ENCODE data around the gene WDHD1. TPM values are rescaled to one million over a fixed set of nuclear protein-coding genes. Genes with fewer than 3 reads are reported as not detected.
"Not testable (repeated sequence)": the region's sequence is repeated elsewhere in the genome, so short reads cannot be mapped to it uniquely, and the experiment has no call there.

The WDHD1 gene
- total RNA-seq, 2 donors from 2014 or later, result 43.7 to 50.7 TPM

- Mint-ChIP-seq H3K36me3 (ENCODE audit: insufficient read depth in 2 of 2) (no peaks in the 10 kb centered on the region), H3K4me3 (no peak overlapping the region), H3K9me3 (no peaks in the 10 kb centered on the region), H3K4me1 (ENCODE audit: low read depth) (no peaks in the 10 kb centered on the region), H3K27ac (peak overlapping the region; percentile 15), H3K27me3 (ENCODE audit: low read depth) (peaks cover 5% of the 10 kb centered on the region)
- DNase-seq, result no peak
- no peak for ATAC-seq (replicated peaks in 1 of 2)
Measured at GRCh38 chr14:54931598-54932340, 95.1 kb downstream of the WDHD1 start.

- no peaks in the 10 kb centered on the region for H3K4me1 Mint-ChIP-seq (ENCODE audit: low read depth)
- peaks cover 5% of the 10 kb centered on the region for H3K27me3 Mint-ChIP-seq (ENCODE audit: low read depth)
- H3K36me3 Mint-ChIP-seq (ENCODE audit: insufficient read depth in 2 of 2), result no peaks in the 10 kb centered on the region
- peak overlapping the region; percentile 22 for H3K27ac Mint-ChIP-seq
- DNase-seq (no peak), ATAC-seq (replicated peaks in 1 of 2) (no peak)
- H3K4me3 Mint-ChIP-seq, result no peak overlapping the region
- no peaks in the 10 kb centered on the region for H3K9me3 Mint-ChIP-seq
Measured at GRCh38 chr14:54931101-54931500, 95.8 kb downstream of the WDHD1 start.

GRCh38 chr14:54929556-54929955 is 97.3 kb downstream of the WDHD1 start:
- ATAC-seq (replicated peaks in 1 of 2), result no peak
- peaks cover 5% of the 10 kb centered on the region for H3K27me3 Mint-ChIP-seq (ENCODE audit: low read depth)
- H3K4me1 Mint-ChIP-seq (ENCODE audit: low read depth), result no peaks in the 10 kb centered on the region
- no peak overlapping the region for H3K4me3 Mint-ChIP-seq
- H3K27ac Mint-ChIP-seq, result no peak overlapping the region
- H3K36me3 Mint-ChIP-seq (ENCODE audit: insufficient read depth in 2 of 2), result no peaks in the 10 kb centered on the region
- no peaks in the 10 kb centered on the region for H3K9me3 Mint-ChIP-seq
- DNase-seq, result no peak

GRCh38 chr14:54928216-54928615 is 98.7 kb downstream of the WDHD1 start:
- Mint-ChIP-seq H3K27me3 (ENCODE audit: low read depth) (peaks cover 5% of the 10 kb centered on the region), H3K36me3 (ENCODE audit: insufficient read depth in 2 of 2) (no peaks in the 10 kb centered on the region), H3K27ac (no peak overlapping the region), H3K9me3 (no peaks in the 10 kb centered on the region), H3K4me3 (no peak overlapping the region), H3K4me1 (ENCODE audit: low read depth) (no peaks in the 10 kb centered on the region)
- no peak for ATAC-seq (replicated peaks in 1 of 2)
- no peak for DNase-seq

GRCh38 chr14:54927551-54927950 is 99.3 kb downstream of the WDHD1 start:
- Mint-ChIP-seq H3K36me3 (ENCODE audit: insufficient read depth in 2 of 2) (no peaks in the 10 kb centered on the region), H3K27ac (no peak overlapping the region), H3K27me3 (ENCODE audit: low read depth) (peaks cover 5% of the 10 kb centered on the region), H3K4me3 (no peak overlapping the region), H3K9me3 (no peaks in the 10 kb centered on the region), H3K4me1 (ENCODE audit: low read depth) (no peaks in the 10 kb centered on the region)
- no peak for ATAC-seq (replicated peaks in 1 of 2)
- no peak for DNase-seq

- not testable (repeated sequence) for H3K36me3 Mint-ChIP-seq (ENCODE audit: insufficient read depth in 2 of 2); H3K27ac Mint-ChIP-seq; H3K4me1 Mint-ChIP-seq (ENCODE audit: low read depth); H3K9me3 Mint-ChIP-seq; H3K4me3 Mint-ChIP-seq; DNase-seq; H3K27me3 Mint-ChIP-seq (ENCODE audit: low read depth); ATAC-seq (replicated peaks in 1 of 2)
Measured at GRCh38 chr14:54926570-54926969, 100.3 kb downstream of the WDHD1 start.

GRCh38 chr14:54922598-54922997 is 104.3 kb downstream of the WDHD1 start:
- DNase-seq, result no peak
- no peak overlapping the region for H3K27ac Mint-ChIP-seq
- no peaks in the 10 kb centered on the region for H3K36me3 Mint-ChIP-seq (ENCODE audit: insufficient read depth in 2 of 2)
- H3K4me1 Mint-ChIP-seq (ENCODE audit: low read depth), result no peaks in the 10 kb centered on the region
- peaks cover 5% of the 10 kb centered on the region for H3K27me3 Mint-ChIP-seq (ENCODE audit: low read depth)
- no peak overlapping the region for H3K4me3 Mint-ChIP-seq
- no peaks in the 10 kb centered on the region for H3K9me3 Mint-ChIP-seq
- ATAC-seq (replicated peaks in 1 of 2), result no peak

GRCh38 chr14:54920052-54920451 is 106.8 kb downstream of the WDHD1 start:
- Mint-ChIP-seq H3K27ac (no peak overlapping the region), H3K4me1 (ENCODE audit: low read depth) (no peaks in the 10 kb centered on the region), H3K27me3 (ENCODE audit: low read depth) (no peaks in the 10 kb centered on the region), H3K9me3 (no peaks in the 10 kb centered on the region), H3K4me3 (no peak overlapping the region), H3K36me3 (ENCODE audit: insufficient read depth in 2 of 2) (no peaks in the 10 kb centered on the region)
- DNase-seq (no peak), ATAC-seq (replicated peaks in 1 of 2) (no peak)

GRCh38 chr14:54919330-54919729 is 107.6 kb downstream of the WDHD1 start:
- Mint-ChIP-seq H3K4me1 (ENCODE audit: low read depth) (no peaks in the 10 kb centered on the region), H3K36me3 (ENCODE audit: insufficient read depth in 2 of 2) (no peaks in the 10 kb centered on the region), H3K4me3 (no peak overlapping the region), H3K27ac (no peak overlapping the region), H3K9me3 (no peaks in the 10 kb centered on the region), H3K27me3 (ENCODE audit: low read depth) (no peaks in the 10 kb centered on the region)
- DNase-seq (no peak), ATAC-seq (replicated peaks in 1 of 2) (no peak)

GRCh38 chr14:54918427-54918826 is 108.5 kb downstream of the WDHD1 start:
- ATAC-seq (replicated peaks in 1 of 2) (no peak), DNase-seq (no peak)
- H3K9me3 Mint-ChIP-seq, result no peaks in the 10 kb centered on the region
- no peak overlapping the region for H3K27ac Mint-ChIP-seq
- no peaks in the 10 kb centered on the region for H3K36me3 Mint-ChIP-seq (ENCODE audit: insufficient read depth in 2 of 2)
- H3K27me3 Mint-ChIP-seq (ENCODE audit: low read depth), result no peaks in the 10 kb centered on the region
- H3K4me3 Mint-ChIP-seq, result no peak overlapping the region
- no peaks in the 10 kb centered on the region for H3K4me1 Mint-ChIP-seq (ENCODE audit: low read depth)

GRCh38 chr14:54916101-54916500 is 110.8 kb downstream of the WDHD1 start:
- DNase-seq (no peak), ATAC-seq (replicated peaks in 1 of 2) (no peak)
- Mint-ChIP-seq H3K36me3 (ENCODE audit: insufficient read depth in 2 of 2) (no peaks in the 10 kb centered on the region), H3K4me3 (no peak overlapping the region), H3K9me3 (no peaks in the 10 kb centered on the region), H3K27ac (no peak overlapping the region), H3K4me1 (ENCODE audit: low read depth) (no peaks in the 10 kb centered on the region), H3K27me3 (ENCODE audit: low read depth) (no peaks in the 10 kb centered on the region)

- Mint-ChIP-seq H3K27me3 (ENCODE audit: low read depth) (no peaks in the 10 kb centered on the region), H3K4me1 (ENCODE audit: low read depth) (peaks cover 18% of the 10 kb centered on the region), H3K4me3 (no peak overlapping the region), H3K9me3 (no peaks in the 10 kb centered on the region), H3K36me3 (ENCODE audit: insufficient read depth in 2 of 2) (no peaks in the 10 kb centered on the region), H3K27ac (no peak overlapping the region)
- no peak for DNase-seq
- ATAC-seq (replicated peaks in 1 of 2), result no peak
Measured at GRCh38 chr14:54909817-54910558, 116.9 kb downstream of the WDHD1 start.

GRCh38 chr14:54908973-54909372 is 117.9 kb downstream of the WDHD1 start:
- not testable (repeated sequence) for ATAC-seq (replicated peaks in 1 of 2); H3K27me3 Mint-ChIP-seq (ENCODE audit: low read depth); H3K36me3 Mint-ChIP-seq (ENCODE audit: insufficient read depth in 2 of 2); H3K27ac Mint-ChIP-seq; H3K9me3 Mint-ChIP-seq; DNase-seq; H3K4me3 Mint-ChIP-seq
- peaks cover 18% of the 10 kb centered on the region for H3K4me1 Mint-ChIP-seq (ENCODE audit: low read depth)

All from activated T-cell treated with anti-CD3 and anti-CD28 coated beads, Interleukin-2, amount 50 U/mL, for 72 hours (primary cell).